Calu3 (cell line): ENCODE measurements around the gene MCM3AP. TPM values are rescaled to one million over a fixed set of nuclear protein-coding genes. Genes with fewer than 3 reads are reported as not detected.
A peak's percentile ranks its signal among the peaks of the same experiment; 100 is the strongest.

Experiments
- BruUV-seq: library from RNA; stranded (reverse); fragments of 400-500 nt; replicated peaks from 2 replicates; lab custom pipeline; 2021; lab: Mats Ljungman, UMichigan
- CTCF ChIA-PET: fragments of 300-600 bp; sonication (Branson Sonifier 250); formaldehyde crosslinking; loops from one replicate; lab custom pipeline; 2022; ENCODE audit warnings: antibody characterized with exemption; lab: Charles Lee
- DNase-seq: peaks from one replicate; pipeline ENCODE4 v3.0.0; 2022
- H3K27ac Mint-ChIP-seq: one replicate; pipeline ENCODE4 v1.8.0; 2022; ENCODE audit warnings: mixed read lengths; ENCODE audit not compliant: unreplicated experiment
- H3K27me3 Mint-ChIP-seq: one replicate; pipeline ENCODE4 v1.8.0; 2022; ENCODE audit warnings: mixed read lengths; ENCODE audit not compliant: unreplicated experiment
- H3K36me3 Mint-ChIP-seq: one replicate; pipeline ENCODE4 v1.8.0; 2022; ENCODE audit warnings: mild to moderate bottlenecking, moderate library complexity, mixed read lengths; ENCODE audit not compliant: insufficient read depth, unreplicated experiment
- H3K4me1 Mint-ChIP-seq: one replicate; pipeline ENCODE4 v1.8.0; 2022; ENCODE audit warnings: mild to moderate bottlenecking, low read depth, mixed read lengths; ENCODE audit not compliant: unreplicated experiment
- H3K4me3 Mint-ChIP-seq: one replicate; pipeline ENCODE4 v1.8.0; 2022; ENCODE audit warnings: mild to moderate bottlenecking, low read depth, moderate library complexity, mixed read lengths; ENCODE audit not compliant: unreplicated experiment
- H3K9me3 Mint-ChIP-seq: one replicate; pipeline ENCODE4 v1.8.0; 2022; ENCODE audit warnings: low read depth, mixed read lengths; ENCODE audit not compliant: unreplicated experiment
- intact Hi-C: fragments of 100-400 bp; cut with micrococcal nuclease; formaldehyde crosslinking; loops from one replicate; pipeline ENCODE4 v1.10.0; 2022; ENCODE audit not compliant: unreplicated experiment
- total RNA-seq: library from RNA; stranded (reverse); gene quantifications from 2 replicates; pipeline ENCODE4 v1.2.3, GENCODE V29; 2022
- TF ChIP-seq, protein P1 (sequence below): fragments of 200-600 bp; IDR thresholded peaks from one replicate; pipeline ENCODE4 v1.8.0; 2022; ENCODE audit warnings: antibody characterized with exemption; ENCODE audit not compliant: unreplicated experiment

The MCM3AP gene
- total RNA-seq, 1 experiment from 2014 or later: 64.1 TPM

DNA sequence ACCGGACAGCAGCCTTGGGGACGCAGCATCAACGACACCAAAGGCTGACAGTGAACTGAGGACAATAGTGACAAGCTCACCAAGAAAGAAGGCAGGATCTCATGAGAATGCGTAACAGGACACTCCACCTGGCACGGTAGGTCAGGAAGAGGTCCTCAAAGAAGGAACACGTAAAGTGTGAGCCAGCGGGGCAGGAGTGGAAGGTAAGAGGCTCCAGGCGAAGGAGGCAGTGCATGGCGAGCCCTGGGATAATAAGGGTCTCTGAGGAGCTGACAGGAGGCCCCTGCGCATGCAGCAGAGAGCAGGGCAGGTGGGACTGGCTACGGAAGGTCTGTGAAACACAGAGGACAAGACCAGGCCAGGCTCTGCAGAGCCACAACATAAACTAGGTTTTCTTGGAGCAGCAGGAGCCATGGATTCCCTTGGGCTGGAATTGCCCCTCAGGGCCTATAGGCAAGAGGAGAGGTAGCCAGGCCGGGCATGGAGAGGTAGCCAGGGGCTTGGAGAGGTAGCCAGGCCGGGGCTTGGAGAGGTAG is 65.1 kb downstream of the MCM3AP start:
- Mint-ChIP-seq H3K36me3 (peaks cover 31% of the 10 kb centered on the region), H3K27ac (peak overlapping the region; percentile 39), H3K4me1 (peaks cover 7% of the 10 kb centered on the region), H3K27me3 (no peaks in the 10 kb centered on the region), H3K9me3 (no peaks in the 10 kb centered on the region), H3K4me3 (no peak overlapping the region)
- TF ChIP-seq, protein P1, sequence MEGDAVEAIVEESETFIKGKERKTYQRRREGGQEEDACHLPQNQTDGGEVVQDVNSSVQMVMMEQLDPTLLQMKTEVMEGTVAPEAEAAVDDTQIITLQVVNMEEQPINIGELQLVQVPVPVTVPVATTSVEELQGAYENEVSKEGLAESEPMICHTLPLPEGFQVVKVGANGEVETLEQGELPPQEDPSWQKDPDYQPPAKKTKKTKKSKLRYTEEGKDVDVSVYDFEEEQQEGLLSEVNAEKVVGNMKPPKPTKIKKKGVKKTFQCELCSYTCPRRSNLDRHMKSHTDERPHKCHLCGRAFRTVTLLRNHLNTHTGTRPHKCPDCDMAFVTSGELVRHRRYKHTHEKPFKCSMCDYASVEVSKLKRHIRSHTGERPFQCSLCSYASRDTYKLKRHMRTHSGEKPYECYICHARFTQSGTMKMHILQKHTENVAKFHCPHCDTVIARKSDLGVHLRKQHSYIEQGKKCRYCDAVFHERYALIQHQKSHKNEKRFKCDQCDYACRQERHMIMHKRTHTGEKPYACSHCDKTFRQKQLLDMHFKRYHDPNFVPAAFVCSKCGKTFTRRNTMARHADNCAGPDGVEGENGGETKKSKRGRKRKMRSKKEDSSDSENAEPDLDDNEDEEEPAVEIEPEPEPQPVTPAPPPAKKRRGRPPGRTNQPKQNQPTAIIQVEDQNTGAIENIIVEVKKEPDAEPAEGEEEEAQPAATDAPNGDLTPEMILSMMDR: no peak
- DNase-seq: no peak
- intact Hi-C loops: loop anchor here (10.0 kb wide), 1 partner anchor 76 kb away; no protein-coding TSS in a partner anchor
- BruUV-seq: no TSS peak
- CTCF ChIA-PET: no interaction called here

DNA sequence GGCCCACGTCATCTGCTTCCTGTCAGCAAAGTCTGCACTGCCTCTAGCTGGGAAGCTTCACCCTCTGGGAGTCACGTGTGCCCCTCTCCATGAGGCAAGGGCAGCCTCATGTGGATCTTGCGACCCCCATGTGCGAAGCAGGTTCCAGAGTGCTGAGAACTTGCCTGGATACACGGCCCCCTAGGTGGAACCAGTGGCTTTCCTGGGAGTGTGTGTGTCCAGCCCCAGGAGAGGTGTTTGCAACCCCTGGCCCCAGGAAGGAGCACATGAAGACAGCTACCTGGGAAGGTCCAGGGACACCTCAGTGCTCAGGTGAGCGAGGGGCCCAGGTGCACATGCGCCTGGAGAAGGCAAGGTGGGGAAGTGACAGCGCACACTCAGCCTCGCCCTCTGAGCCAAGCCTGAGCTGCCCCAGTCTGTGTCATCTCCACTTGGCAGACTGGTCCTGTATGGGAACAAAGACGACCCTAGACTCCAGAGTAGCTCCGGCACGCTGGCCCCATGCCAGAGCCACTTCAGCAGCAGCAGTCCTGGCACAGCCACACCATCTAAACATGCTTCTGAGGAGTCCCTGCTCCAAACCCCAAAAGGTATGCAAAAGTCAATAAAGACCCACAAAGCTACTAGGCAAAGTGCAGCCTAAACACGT is 65.7 kb downstream of the MCM3AP start:
- Mint-ChIP-seq H3K27me3 (no peaks in the 10 kb centered on the region), H3K9me3 (no peaks in the 10 kb centered on the region), H3K4me1 (peaks cover 6% of the 10 kb centered on the region), H3K27ac (no peak overlapping the region), H3K4me3 (no peak overlapping the region), H3K36me3 (peaks cover 30% of the 10 kb centered on the region)
- TF ChIP-seq, protein P1: no peak
- intact Hi-C loops: loop anchor here (10.0 kb wide), 1 partner anchor 75 kb away; no protein-coding TSS in a partner anchor
- no peak for DNase-seq
- CTCF ChIA-PET: no interaction called here
- no TSS peak for BruUV-seq

DNA sequence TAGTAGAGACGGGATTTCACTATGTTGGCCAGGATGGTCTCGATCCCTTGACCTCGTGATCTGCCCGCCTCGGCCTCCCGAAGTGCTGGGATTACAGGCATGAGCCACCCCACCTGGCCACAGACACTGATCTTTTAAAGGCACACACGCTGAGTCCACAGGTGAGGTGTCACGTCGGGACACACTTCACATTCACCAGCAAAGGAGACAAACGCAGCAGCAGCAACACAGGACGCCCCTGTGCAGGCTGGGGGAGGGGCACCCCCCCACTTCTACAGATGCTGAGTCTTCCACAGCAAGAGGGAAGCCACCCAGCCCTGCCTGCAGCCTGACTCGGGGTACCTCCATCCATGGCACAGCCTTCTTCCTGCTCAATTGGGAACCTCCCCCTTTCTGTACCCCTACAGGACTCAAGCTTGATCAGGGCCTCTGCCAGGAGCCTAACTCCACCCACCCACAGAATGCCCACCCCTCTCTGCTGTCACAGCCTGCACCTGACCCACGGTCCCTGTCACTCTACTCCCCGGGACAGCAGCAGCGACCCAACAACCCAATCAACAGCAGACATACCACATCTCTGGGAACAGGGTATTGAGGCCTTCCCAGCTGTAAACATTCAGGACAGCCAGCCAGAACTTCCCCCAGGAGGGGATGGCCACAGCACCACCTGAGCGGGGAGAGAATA is 66.4 kb downstream of the MCM3AP start:
- no peaks in the 10 kb centered on the region for H3K27me3 Mint-ChIP-seq
- no peaks in the 10 kb centered on the region for H3K9me3 Mint-ChIP-seq
- intact Hi-C loops: no loop called here
- BruUV-seq: no TSS peak
- no peak overlapping the region for H3K4me3 Mint-ChIP-seq
- H3K4me1 Mint-ChIP-seq: peaks cover 6% of the 10 kb centered on the region
- peaks cover 36% of the 10 kb centered on the region for H3K36me3 Mint-ChIP-seq
- no peak for DNase-seq
- CTCF ChIA-PET: no interaction called here
- H3K27ac Mint-ChIP-seq: no peak overlapping the region
- TF ChIP-seq, protein P1: no peak

DNA sequence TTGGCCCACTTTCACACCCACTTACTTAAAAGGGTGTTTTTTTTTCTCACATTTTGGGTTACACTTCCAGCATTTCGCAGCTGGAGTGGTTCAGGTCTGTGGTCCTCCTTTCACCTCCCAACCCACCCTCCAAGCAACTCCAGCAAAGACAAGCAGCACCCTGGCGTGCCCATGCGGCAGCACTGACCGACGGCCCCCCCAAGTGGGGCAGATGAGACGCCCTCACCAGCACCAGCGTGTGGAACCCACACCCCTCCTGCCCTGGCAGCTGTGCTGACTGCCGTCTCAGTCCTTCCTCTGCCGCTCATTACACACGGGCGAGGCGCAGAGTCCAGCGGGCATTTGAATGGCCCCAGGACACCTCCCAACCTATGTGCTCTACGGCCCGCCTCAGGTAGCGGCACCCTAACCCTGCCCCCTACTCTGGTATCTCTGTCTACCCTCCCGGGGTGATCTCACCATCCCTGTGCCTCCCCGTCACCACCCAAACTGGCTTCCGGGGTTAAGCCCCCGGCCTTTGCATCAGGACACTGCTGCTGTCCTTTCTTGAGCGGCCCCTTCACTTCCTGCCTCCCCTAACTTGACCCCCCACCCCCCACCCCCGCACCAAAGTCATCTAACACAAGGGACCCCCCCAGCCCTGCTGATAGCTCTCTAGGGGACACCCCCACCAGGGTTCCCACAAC is 67.8 kb downstream of the MCM3AP start:
- Mint-ChIP-seq H3K27ac (no peak overlapping the region), H3K4me3 (no peak overlapping the region), H3K36me3 (peaks cover 40% of the 10 kb centered on the region), H3K4me1 (peaks cover 6% of the 10 kb centered on the region), H3K9me3 (no peaks in the 10 kb centered on the region), H3K27me3 (no peaks in the 10 kb centered on the region)
- CTCF ChIA-PET: no interaction called here
- TF ChIP-seq, protein P1: no peak
- BruUV-seq: no TSS peak
- DNase-seq: no peak
- intact Hi-C loops: no loop called here
